HepG2 (cell line): ENCODE results near the gene ANO2.

Experiments used
- EP300 ChIP-seq, 3 experiments: sonication (generic) in 1 of 3; formaldehyde crosslinking in 1 of 3; IDR thresholded peaks; 2 replicates each; pipeline versions ENCODE4 v1.5.1 to v1.6.1; 2011 to 2020; ENCODE audit warnings: low read depth in 2 of 3, low read length in 2 of 3, borderline replicate concordance in 1 of 3, improper control_type of control experiment in 1 of 3, mild to moderate bottlenecking in 1 of 3, missing genetic modification reagents in 1 of 3, moderate library complexity in 1 of 3
- MEF2D ChIP-seq: sonication (generic); formaldehyde crosslinking; IDR thresholded peaks from 2 replicates; pipeline ENCODE4 v1.5.1; 2020; ENCODE audit warnings: mild to moderate bottlenecking, missing genetic modification reagents
- RARA ChIP-seq: IDR thresholded peaks from 2 replicates; pipeline ENCODE4 v1.6.1; 2016; ENCODE audit warnings: missing genetic modification reagents, missing compliant biosample characterization
- TF ChIP-seq, protein P1 (sequence below): sonication (generic); formaldehyde crosslinking; IDR thresholded peaks from 2 replicates; pipeline ENCODE4 v1.5.0; 2020; ENCODE audit warnings: mild to moderate bottlenecking, missing genetic modification reagents, moderate library complexity
- TF ChIP-seq, protein P2 (sequence below): IDR thresholded peaks from 2 replicates; pipeline ENCODE4 v1.6.1; 2012; ENCODE audit warnings: inconsistent platforms

DNA sequence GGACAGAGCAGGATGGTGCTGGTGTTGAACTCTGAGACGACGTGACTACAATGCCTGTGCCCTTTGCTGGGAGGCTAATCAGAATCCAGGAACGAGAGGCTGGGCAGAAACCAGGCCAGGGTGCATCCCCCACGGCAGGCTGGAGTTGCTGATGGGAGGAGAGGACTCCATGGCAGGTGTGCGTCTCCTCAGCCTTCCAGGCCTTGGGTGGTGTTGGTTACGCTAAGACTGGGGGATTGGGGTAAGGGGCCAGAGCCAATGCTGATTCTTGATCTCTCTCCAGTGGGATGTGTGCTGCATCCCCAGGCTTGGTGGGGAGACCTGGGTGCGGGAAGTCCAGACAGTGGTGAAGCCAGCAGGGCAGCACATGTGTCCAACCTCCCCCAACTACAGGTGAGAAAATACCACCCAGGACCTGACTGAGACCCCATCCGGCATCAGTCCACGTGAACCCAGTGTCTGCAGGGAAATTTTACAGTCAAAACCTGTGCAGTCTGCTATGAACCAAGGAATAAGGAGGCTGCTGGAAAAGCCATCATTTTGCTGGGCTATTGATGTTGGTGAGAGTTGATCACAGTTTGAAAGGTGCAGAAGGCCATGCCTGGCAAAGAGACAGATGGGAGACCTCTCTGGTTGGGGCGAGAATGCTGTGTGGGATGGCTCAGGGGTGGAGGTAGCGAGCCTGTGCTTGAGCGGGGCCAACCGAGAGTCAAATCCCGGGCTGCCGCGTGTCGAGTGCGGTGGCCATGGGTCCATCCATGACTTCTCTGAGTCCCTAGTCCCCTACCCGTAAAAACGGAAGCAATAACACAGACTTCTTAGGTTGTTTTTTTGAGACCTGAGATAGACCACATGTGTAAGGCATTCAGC lies 423.4 kb downstream of the ANO2 start:
- TF ChIP-seq EP300 (IDR thresholded peaks at IDR 0.05; ENCODE audit: low read depth in 2 of 2, low read length in 2 of 2) (no peak), EP300 (CRISPR knock-in tag; IDR thresholded peaks at IDR 0.05; ENCODE audit: borderline replicate concordance) (no peak), RARA (CRISPR knock-in tag) (no peak), MEF2D (CRISPR knock-in tag) (no peak)
- TF ChIP-seq, protein P1, sequence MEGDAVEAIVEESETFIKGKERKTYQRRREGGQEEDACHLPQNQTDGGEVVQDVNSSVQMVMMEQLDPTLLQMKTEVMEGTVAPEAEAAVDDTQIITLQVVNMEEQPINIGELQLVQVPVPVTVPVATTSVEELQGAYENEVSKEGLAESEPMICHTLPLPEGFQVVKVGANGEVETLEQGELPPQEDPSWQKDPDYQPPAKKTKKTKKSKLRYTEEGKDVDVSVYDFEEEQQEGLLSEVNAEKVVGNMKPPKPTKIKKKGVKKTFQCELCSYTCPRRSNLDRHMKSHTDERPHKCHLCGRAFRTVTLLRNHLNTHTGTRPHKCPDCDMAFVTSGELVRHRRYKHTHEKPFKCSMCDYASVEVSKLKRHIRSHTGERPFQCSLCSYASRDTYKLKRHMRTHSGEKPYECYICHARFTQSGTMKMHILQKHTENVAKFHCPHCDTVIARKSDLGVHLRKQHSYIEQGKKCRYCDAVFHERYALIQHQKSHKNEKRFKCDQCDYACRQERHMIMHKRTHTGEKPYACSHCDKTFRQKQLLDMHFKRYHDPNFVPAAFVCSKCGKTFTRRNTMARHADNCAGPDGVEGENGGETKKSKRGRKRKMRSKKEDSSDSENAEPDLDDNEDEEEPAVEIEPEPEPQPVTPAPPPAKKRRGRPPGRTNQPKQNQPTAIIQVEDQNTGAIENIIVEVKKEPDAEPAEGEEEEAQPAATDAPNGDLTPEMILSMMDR, result no peak
- TF ChIP-seq, protein P2, sequence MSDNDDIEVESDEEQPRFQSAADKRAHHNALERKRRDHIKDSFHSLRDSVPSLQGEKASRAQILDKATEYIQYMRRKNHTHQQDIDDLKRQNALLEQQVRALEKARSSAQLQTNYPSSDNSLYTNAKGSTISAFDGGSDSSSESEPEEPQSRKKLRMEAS, result no peak
